NT2/D1 (cell line): Measurements from ENCODE around the gene THAP10.

ENCODE experiments used
- SUZ12 ChIP-seq: IDR thresholded peaks from 2 replicates; pipeline ENCODE4 v1.6.1; 2011; ENCODE audit not compliant: insufficient read length, insufficient read depth; ENCODE audit errors: extremely low read depth
- YY1 ChIP-seq: IDR thresholded peaks from 2 replicates; pipeline ENCODE4 v1.6.1; 2011; ENCODE audit not compliant: insufficient read length, insufficient read depth
- ZNF274 ChIP-seq: IDR thresholded peaks from 2 replicates; pipeline ENCODE4 v1.6.1; 2011; ENCODE audit warnings: mild to moderate bottlenecking, low read depth, low read length

- TF ChIP-seq YY1, result no peak
- TF ChIP-seq ZNF274, result no peak
- TF ChIP-seq SUZ12, result no peak
These were observed 46.5 kb downstream of the THAP10 start for GRCh38 chr15:70845602-70846360.
